ENCODE data around the gene RGS16.

The RGS16 gene

DNA sequence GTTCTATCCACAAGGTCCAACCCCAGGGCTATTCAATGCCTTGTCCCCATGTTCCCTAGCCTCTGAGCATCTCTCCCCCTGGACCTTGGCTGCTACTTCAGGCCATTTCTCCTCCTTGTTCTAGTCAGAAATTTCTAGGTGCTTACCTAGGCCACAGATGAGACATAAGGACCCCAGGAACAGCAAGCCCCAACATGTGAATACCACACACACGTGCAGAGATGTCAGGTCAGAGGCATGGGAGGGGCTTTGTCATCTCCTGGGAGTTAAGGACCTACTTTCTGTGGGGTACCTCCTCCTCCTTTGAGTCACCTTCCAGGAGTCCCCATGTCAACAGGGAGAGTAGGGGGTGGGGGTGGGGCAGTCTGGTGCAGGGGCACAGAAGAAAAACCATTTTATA, 7.1 kb upstream of the RGS16 start:
- peaks cover 3 to 24% (median 12%) of the 10 kb centered on the region in 5 experiments for H3K27me3 ChIP-seq (replicated peaks in 2 of 5; ENCODE audit: control insufficient read depth in 4 of 5, insufficient read depth in 5 of 5, low read length in 4 of 5)
- no CpG with 5 or more reads among the region's 1 CpG for WGBS (ENCODE audit: insufficient coverage)
- CTCF ChIA-PET: interaction anchor here (1.0 to 13.3 kb wide), 4 partner anchors 11 to 176 kb away, joined by 3 to 157 read pairs (median 22); partner anchors contain the start of gene RGS16
- H3K4me1 ChIP-seq (ENCODE audit: control extremely low read depth in 1 of 4, control insufficient read depth in 4 of 4, insufficient read depth in 4 of 4, low read length in 3 of 4): peaks cover 8 to 31% (median 24%) of the 10 kb centered on the region in 4 experiments
- POLR2A ChIA-PET: no interaction called here
- no peak overlapping the region for H3K4me3 ChIP-seq (ENCODE audit: control insufficient read depth in 1 of 7, extremely low read depth in 1 of 7, insufficient read depth in 4 of 7, low read depth in 2 of 7, low read length in 6 of 7)
- DNase-seq: no peak
- H3K36me3 ChIP-seq (ENCODE audit: control insufficient read depth in 4 of 4, insufficient read depth in 4 of 4, low read length in 3 of 4): no peaks in the 10 kb centered on the region
- H3K27ac ChIP-seq (ENCODE audit: insufficient read depth in 1 of 2, low read depth in 1 of 2, low read length in 2 of 2, poor library complexity in 1 of 2, severe bottlenecking in 2 of 2): no peak overlapping the region
- H3K9me3 ChIP-seq (ENCODE audit: control extremely low read depth in 1 of 5, control insufficient read depth in 4 of 5, insufficient read depth in 2 of 5, low read depth in 1 of 5, low read length in 4 of 5): no peaks in the 10 kb centered on the region

DNA sequence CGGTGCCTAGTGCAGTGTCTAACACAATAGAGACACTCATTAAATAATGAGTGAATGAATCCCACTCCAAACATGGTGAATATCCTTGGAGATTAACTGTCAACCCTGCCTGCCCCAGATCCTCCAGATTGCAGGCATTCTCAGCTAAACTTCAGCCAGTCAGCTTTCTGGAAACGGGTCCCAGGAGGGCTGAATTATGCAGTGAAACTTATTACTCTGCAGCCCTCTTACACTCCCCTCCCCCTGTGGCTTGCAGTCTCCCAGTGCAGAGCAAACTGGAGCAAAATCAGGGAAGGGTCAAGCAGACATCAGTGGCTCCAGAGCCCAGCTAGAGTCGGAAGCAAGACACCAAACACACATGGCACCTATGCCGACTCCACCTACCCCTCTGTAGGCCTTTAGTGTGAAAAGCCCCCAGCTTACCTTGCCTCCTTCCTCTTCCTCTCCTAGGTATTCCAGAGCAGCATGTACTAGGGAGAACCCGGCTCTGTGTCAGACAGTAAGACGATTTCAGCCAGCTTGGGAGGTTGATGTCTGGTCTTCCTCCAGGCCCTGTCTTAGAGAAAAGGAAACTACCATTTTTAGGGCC, 6.5 kb upstream of the RGS16 start:
- DNase-seq: no peak
- H3K27ac ChIP-seq (ENCODE audit: insufficient read depth in 1 of 2, low read depth in 1 of 2, low read length in 2 of 2, poor library complexity in 1 of 2, severe bottlenecking in 2 of 2): no peak overlapping the region
- no peak overlapping the region for H3K4me3 ChIP-seq (ENCODE audit: control insufficient read depth in 1 of 7, extremely low read depth in 1 of 7, insufficient read depth in 4 of 7, low read depth in 2 of 7, low read length in 6 of 7)
- H3K9me3 ChIP-seq (ENCODE audit: control extremely low read depth in 1 of 5, control insufficient read depth in 4 of 5, insufficient read depth in 2 of 5, low read depth in 1 of 5, low read length in 4 of 5): no peaks in the 10 kb centered on the region
- CTCF ChIA-PET: interaction anchor here (1.2 to 13.3 kb wide), 3 partner anchors 10 to 172 kb away, joined by 4 to 157 read pairs (median 40); partner anchors contain the start of gene RGS16
- peaks cover 6 to 25% (median 19%) of the 10 kb centered on the region in 4 experiments for H3K4me1 ChIP-seq (ENCODE audit: control extremely low read depth in 1 of 4, control insufficient read depth in 4 of 4, insufficient read depth in 4 of 4, low read length in 3 of 4)
- POLR2A ChIA-PET: no interaction called here
- H3K36me3 ChIP-seq (ENCODE audit: control insufficient read depth in 4 of 4, insufficient read depth in 4 of 4, low read length in 3 of 4): no peaks in the 10 kb centered on the region
- WGBS (ENCODE audit: insufficient coverage): 95% methylated on average over 3 of the region's 6 CpGs
- H3K27me3 ChIP-seq (replicated peaks in 2 of 5; ENCODE audit: control insufficient read depth in 4 of 5, insufficient read depth in 5 of 5, low read length in 4 of 5): peaks cover 3 to 24% (median 13%) of the 10 kb centered on the region in 5 experiments

DNA sequence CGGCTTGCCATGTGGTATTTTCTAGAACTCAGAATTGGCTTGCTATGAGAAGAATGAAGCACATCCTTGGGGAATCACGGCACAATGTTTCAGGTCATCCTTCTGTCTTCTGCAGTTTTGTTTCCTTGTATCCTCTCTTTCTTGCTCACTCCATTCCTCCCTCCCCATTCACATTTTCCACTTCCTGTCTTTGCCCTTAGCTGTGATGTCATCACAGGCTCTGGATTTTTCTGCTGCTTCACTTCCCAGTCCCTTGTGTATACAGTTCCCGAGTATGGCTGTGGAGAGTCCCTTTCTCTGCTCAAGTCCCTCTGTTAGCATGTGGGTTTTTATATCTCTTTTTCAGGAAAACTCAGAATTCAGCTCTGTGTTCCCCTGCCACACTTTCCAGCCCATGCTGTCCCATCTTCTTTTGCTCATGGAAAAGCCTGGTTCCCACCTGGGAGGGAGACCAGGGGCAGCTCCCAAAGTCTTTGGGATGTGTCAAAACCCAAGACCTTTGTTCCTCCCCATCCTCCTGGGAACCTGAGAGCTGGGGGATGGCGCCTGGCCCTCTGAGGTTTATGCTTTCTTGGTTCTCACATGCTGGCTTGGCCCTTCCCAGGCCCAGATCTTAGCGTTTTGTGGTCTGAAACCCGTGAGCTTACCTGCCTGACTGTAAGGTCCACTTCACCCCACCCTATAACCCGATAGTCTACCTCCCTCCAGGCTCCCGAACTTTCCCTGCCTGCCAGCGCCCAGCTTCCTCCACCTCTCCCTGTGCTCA, 4.8 kb upstream of the RGS16 start:
- Histone ChIP-seq H3K27me3 (replicated peaks in 2 of 5; ENCODE audit: control insufficient read depth in 4 of 5, insufficient read depth in 5 of 5, low read length in 4 of 5) (peaks cover 3 to 33% (median 14%) of the 10 kb centered on the region in 5 experiments), H3K4me3 (ENCODE audit: control insufficient read depth in 1 of 7, extremely low read depth in 1 of 7, insufficient read depth in 4 of 7, low read depth in 2 of 7, low read length in 6 of 7) (no peak overlapping the region), H3K9me3 (ENCODE audit: control extremely low read depth in 1 of 5, control insufficient read depth in 4 of 5, insufficient read depth in 2 of 5, low read depth in 1 of 5, low read length in 4 of 5) (no peaks in the 10 kb centered on the region), H3K36me3 (ENCODE audit: control insufficient read depth in 4 of 4, insufficient read depth in 4 of 4, low read length in 3 of 4) (no peaks in the 10 kb centered on the region), H3K4me1 (ENCODE audit: control extremely low read depth in 1 of 4, control insufficient read depth in 4 of 4, insufficient read depth in 4 of 4, low read length in 3 of 4) (peaks cover 0 to 14% (median 9%) of the 10 kb centered on the region in 4 experiments), H3K27ac (ENCODE audit: insufficient read depth in 1 of 2, low read depth in 1 of 2, low read length in 2 of 2, poor library complexity in 1 of 2, severe bottlenecking in 2 of 2) (no peak overlapping the region)
- no peak for DNase-seq
- ChIA-PET CTCF (interaction anchor here (1.0 to 17.7 kb wide), 3 partner anchors 8 to 178 kb away, joined by 3 to 525 read pairs (median 157); partner anchors contain the start of genes NPL and RGS16), POLR2A (no interaction called here)
- WGBS (ENCODE audit: insufficient coverage): 99% methylated on average over 8 of the region's 9 CpGs

DNA sequence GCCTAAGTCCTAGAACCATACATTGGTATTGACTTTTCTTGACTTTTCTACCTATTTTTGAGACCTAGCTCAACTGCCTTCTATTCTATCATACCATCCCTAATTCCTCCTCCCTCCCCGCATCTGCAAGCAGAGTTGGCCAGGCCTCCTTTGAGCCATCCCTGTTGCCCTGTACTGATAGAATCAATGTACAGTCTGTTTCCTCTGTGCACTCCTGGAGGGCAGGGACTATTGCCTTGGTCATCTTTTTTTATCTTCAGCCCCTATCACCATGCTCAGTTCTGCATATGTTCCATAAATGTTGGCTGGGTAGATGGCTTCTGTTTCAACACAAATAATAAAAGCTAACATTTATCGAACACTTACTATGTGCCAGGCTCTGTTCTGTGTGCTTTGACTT, 4.0 kb upstream of the RGS16 start:
- peaks cover 0 to 16% (median 11%) of the 10 kb centered on the region in 4 experiments for H3K4me1 ChIP-seq (ENCODE audit: control extremely low read depth in 1 of 4, control insufficient read depth in 4 of 4, insufficient read depth in 4 of 4, low read length in 3 of 4)
- no peak for DNase-seq
- 100% methylated on average over 1 of the region's 2 CpGs for WGBS (ENCODE audit: insufficient coverage)
- no peak overlapping the region for H3K4me3 ChIP-seq (ENCODE audit: control insufficient read depth in 1 of 7, extremely low read depth in 1 of 7, insufficient read depth in 4 of 7, low read depth in 2 of 7, low read length in 6 of 7)
- no peaks in the 10 kb centered on the region for H3K36me3 ChIP-seq (ENCODE audit: control insufficient read depth in 4 of 4, insufficient read depth in 4 of 4, low read length in 3 of 4)
- POLR2A ChIA-PET: no interaction called here
- H3K27ac ChIP-seq (ENCODE audit: insufficient read depth in 1 of 2, low read depth in 1 of 2, low read length in 2 of 2, poor library complexity in 1 of 2, severe bottlenecking in 2 of 2): no peak overlapping the region
- no peaks in the 10 kb centered on the region for H3K9me3 ChIP-seq (ENCODE audit: control extremely low read depth in 1 of 5, control insufficient read depth in 4 of 5, insufficient read depth in 2 of 5, low read depth in 1 of 5, low read length in 4 of 5)
- H3K27me3 ChIP-seq (replicated peaks in 2 of 5; ENCODE audit: control insufficient read depth in 4 of 5, insufficient read depth in 5 of 5, low read length in 4 of 5): peaks cover 0 to 30% (median 14%) of the 10 kb centered on the region in 5 experiments
- CTCF ChIA-PET: interaction anchor here (0.6 to 17.7 kb wide), 5 partner anchors 3 to 522 kb away, joined by 3 to 525 read pairs (median 157); partner anchors contain the start of genes NPL and RGS16

DNA sequence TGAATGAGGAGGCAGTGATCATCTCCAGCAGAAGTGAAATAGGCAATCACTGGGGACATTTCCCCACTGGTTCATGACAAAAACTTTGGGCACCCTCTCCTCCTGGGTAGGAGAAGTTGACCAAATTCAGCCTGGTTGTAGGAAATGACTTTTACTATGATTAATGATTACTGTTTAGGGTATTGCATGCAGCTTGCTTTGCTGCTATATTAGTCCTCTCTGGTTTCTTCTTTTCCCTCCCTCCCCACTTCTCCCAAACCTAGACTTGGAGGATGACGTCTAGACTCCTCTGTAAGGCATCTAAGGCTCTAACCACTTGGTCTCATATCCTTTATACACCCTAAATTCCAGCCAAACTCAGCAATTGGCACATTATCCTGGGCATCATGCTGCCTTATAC, 3.4 kb upstream of the RGS16 start:
- peaks cover 0 to 27% (median 16%) of the 10 kb centered on the region in 5 experiments for H3K27me3 ChIP-seq (replicated peaks in 2 of 5; ENCODE audit: control insufficient read depth in 4 of 5, insufficient read depth in 5 of 5, low read length in 4 of 5)
- peaks cover 0 to 16% (median 11%) of the 10 kb centered on the region in 4 experiments for H3K4me1 ChIP-seq (ENCODE audit: control extremely low read depth in 1 of 4, control insufficient read depth in 4 of 4, insufficient read depth in 4 of 4, low read length in 3 of 4)
- ChIA-PET POLR2A (no interaction called here), CTCF (interaction anchor here (1.6 to 17.7 kb wide), 5 partner anchors 3 to 180 kb away, joined by 6 to 525 read pairs (median 157); partner anchors contain the start of genes NPL and RGS16)
- DNase-seq: no peak
- H3K36me3 ChIP-seq (ENCODE audit: control insufficient read depth in 4 of 4, insufficient read depth in 4 of 4, low read length in 3 of 4): no peaks in the 10 kb centered on the region
- no peak overlapping the region for H3K4me3 ChIP-seq (ENCODE audit: control insufficient read depth in 1 of 7, extremely low read depth in 1 of 7, insufficient read depth in 4 of 7, low read depth in 2 of 7, low read length in 6 of 7)
- H3K9me3 ChIP-seq (ENCODE audit: control extremely low read depth in 1 of 5, control insufficient read depth in 4 of 5, insufficient read depth in 2 of 5, low read depth in 1 of 5, low read length in 4 of 5): no peaks in the 10 kb centered on the region
- 92% methylated on average over 1 of the region's 1 CpG for WGBS (ENCODE audit: insufficient coverage)
- H3K27ac ChIP-seq (ENCODE audit: insufficient read depth in 1 of 2, low read depth in 1 of 2, low read length in 2 of 2, poor library complexity in 1 of 2, severe bottlenecking in 2 of 2): no peak overlapping the region

DNA sequence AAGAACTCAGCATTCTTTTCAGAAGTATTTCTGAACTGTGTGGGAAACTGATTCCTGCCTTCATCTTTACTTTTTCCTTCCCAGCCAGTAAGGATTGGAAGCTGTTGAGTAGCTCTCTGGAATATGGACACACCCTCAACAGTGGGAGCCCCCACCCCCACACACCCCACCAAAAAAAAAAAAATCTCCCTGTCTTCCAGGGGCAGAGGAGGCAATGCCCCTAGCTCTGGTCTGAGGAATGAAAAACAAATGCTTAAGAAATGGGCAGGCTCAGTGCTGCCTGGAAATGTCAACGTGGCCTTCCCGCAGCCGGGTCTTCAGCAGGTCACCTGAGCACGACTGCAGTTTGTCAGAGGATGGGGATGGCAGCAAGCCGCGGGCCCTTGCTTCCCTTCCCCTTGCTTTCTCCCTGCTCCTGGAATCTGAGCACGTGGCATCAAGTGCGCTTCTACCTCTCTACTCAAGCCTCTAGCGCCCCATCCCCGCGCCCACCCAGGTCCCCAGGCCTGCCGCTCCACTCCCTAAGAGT, 479 bp downstream of the RGS16 start:
- DNase-seq: no peak
- Histone ChIP-seq H3K9me3 (ENCODE audit: control extremely low read depth in 1 of 5, control insufficient read depth in 4 of 5, insufficient read depth in 2 of 5, low read depth in 1 of 5, low read length in 4 of 5) (no peaks in the 10 kb centered on the region), H3K27ac (ENCODE audit: insufficient read depth in 1 of 2, low read depth in 1 of 2, low read length in 2 of 2, poor library complexity in 1 of 2, severe bottlenecking in 2 of 2) (no peak overlapping the region), H3K4me3 (ENCODE audit: control insufficient read depth in 1 of 7, extremely low read depth in 1 of 7, insufficient read depth in 4 of 7, low read depth in 2 of 7, low read length in 6 of 7) (peak overlapping the region in 5 of 7 experiments; percentile 9 to 69 (median 47)), H3K36me3 (ENCODE audit: control insufficient read depth in 4 of 4, insufficient read depth in 4 of 4, low read length in 3 of 4) (no peaks in the 10 kb centered on the region), H3K4me1 (ENCODE audit: control extremely low read depth in 1 of 4, control insufficient read depth in 4 of 4, insufficient read depth in 4 of 4, low read length in 3 of 4) (peaks cover 0 to 20% (median 13%) of the 10 kb centered on the region in 4 experiments), H3K27me3 (replicated peaks in 2 of 5; ENCODE audit: control insufficient read depth in 4 of 5, insufficient read depth in 5 of 5, low read length in 4 of 5) (peaks cover 0 to 21% (median 13%) of the 10 kb centered on the region in 5 experiments)
- POLR2A ChIA-PET: no interaction called here
- CTCF ChIA-PET: interaction anchor here (0.7 to 17.7 kb wide), 9 partner anchors 7 to 519 kb away, joined by 3 to 525 read pairs (median 3); partner anchors contain the start of genes NPL and RGS8
- WGBS (ENCODE audit: insufficient coverage): 0% methylated on average over 8 of the region's 12 CpGs

Data from common myeloid progenitor, CD34-positive (primary cell).